ENCODE data around the gene TM4SF20.
"Not testable (repeated sequence)": the region's sequence is repeated elsewhere in the genome, so short reads cannot be mapped to it uniquely, and the experiment has no call there.

The TM4SF20 gene

DNA sequence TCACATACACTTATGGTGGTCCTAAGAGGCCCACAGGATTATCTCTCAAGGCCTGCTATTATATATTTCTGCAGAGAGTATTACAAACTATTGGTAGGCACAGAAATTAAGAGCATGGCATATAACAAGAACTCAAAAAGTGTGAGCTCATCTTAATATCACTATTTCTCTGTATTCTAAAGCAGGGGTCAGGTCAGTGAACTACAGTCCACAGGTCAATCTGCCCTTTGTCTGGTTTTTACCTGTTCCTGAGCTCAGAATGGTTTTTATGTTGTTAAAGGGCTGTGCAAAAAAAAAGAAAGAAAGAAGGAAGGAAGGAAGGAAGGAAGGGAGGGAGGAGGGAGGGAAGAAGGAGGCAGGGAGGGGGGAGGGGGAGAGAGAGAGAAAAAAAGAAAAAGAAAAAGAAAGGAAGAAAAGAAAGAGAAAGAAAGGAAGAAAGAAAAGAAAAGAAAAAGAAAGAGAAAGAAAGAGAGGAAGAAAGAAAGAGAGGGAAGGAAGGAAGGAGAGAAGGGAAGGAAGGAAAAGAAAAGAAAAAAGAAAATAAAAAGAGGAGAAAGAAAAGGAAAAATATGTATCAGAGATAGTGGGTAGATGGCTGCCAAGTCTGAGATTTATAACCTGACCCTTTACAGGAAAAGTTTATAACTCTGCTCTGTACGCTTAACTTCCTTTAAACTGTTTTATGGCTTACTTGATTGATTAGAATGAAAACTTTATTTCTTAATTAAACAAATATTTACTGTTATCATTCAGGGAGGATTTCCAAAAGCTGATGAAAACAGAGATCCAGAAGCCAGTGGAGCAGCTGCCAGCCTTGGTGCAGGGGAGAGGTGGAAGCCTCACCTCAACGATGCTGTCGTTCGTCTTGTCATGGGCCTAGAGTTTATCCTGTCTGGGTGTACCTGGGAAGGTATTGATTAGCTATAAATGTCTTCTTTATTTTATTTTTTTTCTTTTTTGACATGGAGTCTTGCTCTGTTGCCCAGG lies 19.9 kb upstream of the TM4SF20 start:
- no peak for DNase-seq

DNA sequence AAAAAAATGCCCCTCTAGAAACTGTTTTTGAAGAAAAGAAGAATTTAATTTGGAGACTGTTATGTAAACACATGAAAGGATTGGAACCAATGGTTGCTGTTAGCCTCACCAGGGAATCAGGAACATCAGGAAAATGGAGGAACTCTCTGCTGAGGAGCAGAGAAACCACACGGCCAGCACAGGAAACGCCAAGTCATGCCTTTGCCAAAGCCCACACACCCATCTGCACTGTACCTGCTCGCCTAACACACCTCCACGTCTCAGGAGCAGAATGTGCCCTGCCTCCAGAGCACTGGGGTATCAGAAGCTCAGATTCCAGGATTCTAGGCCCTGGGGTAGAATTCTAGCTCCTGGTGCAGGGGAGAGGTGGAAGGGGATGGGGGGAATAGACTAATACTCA lies 18.5 kb upstream of the TM4SF20 start:
- DNase-seq, result no peak

DNA sequence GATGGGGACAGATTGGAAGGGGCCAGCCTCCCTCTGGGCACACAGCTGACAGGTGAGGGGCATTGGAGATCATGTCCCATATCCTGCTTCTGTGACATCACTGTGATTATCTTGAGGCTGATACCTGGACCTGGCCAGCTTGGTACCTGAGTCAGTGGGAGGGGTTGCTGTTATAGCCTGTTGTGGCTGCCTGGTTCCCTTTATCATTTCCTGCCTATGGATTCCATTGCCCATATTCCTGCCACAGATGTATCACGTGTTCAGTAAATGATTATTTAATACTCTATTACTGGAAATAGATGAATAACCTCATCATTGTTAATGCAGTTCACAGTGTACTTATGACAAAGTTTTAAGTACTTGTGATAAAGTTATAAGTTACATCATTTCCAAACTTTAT lies 16.4 kb upstream of the TM4SF20 start:
- DNase-seq, result no peak

DNA sequence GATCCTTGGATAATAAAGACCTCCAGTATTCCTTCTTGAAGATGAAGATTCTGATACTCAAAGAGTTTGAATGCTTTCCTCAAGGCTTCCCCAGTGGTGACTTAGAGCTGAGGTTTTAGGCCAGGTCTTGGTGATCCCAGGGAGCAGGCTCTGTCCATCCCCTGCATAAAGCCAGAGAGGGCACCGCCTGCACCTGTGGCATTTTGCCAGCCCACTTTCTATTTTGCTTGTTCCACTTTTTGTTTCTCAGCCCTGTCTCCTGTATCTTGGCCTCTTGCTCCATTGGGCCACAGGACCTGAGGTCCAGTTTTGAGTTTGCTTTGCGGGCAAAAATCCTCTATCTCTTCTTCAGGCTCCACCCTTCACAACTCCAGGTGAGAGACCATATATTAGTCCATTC lies 15.3 kb upstream of the TM4SF20 start:
- no peak for DNase-seq

DNA sequence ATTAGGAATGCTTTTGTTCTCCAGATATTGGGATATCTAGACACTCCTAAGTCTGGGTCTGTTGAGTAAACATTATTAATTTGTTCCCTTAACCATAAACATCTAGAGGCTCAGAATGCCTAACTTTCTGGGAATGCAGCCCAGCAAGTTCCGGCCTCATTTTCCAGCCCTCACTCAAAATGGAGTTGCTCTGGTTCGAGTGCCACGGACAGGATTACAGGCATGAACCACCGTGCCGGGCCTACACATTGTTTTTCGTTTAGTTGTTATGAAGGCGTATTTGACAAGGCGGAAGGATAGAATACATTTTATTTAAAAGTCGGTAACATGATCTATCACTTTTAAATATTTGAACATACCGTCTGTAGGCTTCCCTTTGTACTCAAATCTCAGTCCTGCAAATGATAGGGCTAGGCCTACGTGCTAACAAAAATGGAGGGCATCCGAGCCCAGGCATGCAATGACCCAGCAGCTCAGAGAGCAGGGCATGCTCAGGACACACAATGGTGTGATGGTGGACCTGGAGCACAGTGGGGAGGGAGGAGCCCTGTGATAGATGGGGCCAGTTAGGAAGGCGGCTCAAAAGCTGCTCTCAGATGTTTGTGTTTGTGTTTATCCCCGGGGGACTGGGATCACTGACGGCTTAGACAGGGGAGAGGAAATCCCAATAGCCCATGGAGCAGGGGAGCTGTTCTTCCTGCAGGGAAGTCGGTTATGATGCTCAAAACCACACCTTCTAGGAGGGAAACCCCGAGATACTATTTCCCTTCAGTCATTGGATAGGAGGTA lies 11.6 kb upstream of the TM4SF20 start:
- DNase-seq, result no peak

DNA sequence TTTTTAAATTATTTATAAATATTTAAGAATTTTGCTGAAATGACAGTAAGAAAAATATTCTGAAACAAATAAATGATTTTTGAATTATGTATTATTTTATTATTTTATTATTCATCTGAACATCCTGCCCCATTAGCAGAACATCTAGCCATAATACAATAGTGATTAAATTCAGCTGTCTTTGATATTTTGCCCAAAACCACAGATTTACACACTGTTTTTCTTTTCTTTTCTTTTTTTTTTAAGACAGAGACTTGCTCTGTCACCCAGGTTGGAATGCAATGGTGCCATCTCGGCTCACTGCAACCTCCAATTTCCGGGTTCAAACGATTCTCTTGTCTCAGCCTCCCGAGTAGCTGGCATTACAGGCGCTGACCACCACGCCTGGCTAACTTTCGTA lies 10.6 kb upstream of the TM4SF20 start:
- no peak for DNase-seq

DNA sequence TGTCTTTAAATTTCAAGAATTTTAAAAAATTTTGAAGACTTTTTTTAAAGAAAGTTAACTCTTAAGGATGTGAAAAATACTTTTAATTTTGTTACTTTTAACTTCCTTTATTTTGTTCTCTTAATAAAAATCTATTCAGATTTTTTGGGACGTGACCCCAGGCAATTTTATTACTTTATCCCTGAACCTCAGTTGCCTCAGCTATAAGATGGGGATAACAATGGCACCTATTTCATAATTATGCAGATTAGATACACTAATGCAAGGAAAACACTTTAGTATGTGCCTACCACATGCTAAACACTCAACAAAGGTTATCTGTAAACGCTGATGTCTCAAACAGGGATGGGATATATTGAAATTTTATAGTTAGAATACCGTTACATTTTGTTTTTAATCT lies 10.1 kb upstream of the TM4SF20 start:
- DNase-seq, result no peak

DNA sequence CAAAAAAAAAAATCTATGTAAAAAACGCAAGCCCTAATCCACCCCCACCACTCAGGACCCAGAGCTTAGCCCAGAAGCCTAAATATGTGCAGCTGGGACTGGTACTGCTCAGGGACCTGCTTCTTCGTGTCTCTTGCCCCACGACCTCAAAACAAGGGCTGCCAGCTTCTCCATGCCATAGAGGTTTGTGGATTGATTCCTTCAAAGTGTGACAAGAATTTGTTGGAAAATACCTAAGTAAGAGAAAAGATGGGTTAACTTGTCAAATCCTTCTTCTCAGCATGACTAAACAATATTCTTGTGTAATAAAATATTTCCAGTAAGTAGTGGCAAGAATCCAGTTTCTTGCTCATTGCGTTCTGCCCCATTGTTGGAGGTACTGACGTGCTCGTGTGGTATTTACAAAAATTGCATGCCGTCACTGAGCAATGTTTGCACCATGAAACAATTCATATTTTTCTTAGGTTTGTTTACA lies 9.5 kb upstream of the TM4SF20 start:
- no peak for DNase-seq

DNA sequence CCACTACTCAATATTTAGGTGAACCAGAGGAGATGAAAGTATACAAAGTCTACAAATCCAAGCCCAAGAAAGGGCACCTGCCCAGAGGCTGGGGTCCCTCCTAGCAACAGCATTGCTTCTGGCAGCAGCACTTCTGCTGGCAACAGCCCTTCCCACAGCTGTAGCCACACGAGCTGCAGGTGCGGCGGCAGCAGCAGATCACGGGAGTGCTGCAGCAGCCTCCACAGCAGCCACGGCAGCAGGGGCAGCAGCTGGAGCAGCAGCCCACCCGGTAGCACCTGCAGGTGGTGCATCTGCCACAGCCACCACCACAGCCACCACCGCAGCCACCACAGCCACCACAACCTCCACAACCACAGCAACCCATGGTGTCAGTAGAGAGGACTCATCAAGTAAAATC lies 8.5 kb upstream of the TM4SF20 start, which contains the start of gene SCYGR1:
Gene SCYGR1, minus strand, starts transcription at position 367 of the 400 bp plus-strand sequence. Its CDS starts 0 bp downstream, at position 367.
- DNase-seq, result not testable (repeated sequence)

DNA sequence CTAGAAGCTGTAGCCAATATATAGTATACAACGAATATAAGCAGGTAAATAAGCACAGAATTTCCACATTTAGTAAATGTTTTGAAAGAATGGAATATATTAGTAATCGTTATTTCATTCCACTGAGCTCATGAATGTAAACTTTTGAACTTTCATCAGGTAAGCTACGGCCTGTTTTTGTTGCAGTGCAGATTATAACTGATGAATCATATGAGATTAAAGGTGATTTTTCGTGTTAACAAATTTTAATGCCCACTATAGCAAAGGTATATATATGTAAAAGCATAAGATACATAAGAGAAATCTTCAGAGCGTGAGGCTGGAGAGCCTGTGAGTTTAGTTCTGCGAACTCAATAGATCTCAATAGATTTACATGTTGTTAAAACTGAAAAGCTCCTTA lies 7.5 kb upstream of the TM4SF20 start:
- DNase-seq, result no peak

DNA sequence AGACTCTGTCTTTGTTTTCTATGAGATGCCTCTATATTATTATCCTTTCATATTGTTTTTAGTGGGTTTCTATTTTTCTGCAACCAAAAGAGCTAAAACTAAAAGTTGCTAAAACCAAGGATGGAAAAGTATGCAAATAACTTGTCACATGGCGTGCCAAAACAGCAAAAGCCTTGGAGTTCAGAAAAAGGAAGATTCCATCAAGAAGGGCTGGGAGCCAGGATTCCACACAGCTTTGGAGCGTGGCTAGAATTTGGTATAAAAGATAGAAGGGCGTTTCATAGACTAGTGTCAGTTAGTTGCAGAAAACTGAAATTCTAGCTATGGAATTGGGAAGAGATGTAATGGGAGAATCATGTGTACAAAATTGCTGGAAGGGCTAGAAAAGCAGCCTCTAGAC lies 4.6 kb upstream of the TM4SF20 start:
- DNase-seq, result no peak

DNA sequence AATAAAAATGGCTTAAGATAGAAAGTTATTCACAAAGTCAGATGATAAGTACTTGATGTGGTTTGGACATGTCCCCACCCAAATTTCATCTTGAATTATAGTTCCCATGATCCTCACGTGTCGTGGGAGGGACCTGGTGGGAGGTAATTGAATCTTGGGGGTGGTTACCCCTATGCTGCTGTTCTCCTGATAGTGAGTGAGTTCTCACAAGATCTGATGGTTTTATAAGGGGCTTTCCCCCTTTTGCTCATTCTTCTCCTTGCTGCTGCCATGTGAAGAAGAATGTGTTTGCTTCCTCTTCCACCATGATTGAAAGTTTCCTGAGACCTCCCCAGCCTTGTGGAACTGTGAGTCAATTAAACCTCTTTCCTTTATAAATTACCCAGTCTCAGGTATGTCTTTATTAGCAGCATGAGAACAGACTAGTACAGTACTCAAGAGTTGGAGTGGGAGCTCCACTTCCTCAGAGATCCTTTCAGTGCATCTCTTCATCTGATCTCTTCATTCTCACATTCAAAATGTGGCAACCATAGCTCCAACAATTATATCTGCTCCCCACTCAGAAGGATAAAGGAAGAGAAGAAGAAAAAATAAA lies 3.2 kb upstream of the TM4SF20 start:
- not testable (repeated sequence) for DNase-seq

DNA sequence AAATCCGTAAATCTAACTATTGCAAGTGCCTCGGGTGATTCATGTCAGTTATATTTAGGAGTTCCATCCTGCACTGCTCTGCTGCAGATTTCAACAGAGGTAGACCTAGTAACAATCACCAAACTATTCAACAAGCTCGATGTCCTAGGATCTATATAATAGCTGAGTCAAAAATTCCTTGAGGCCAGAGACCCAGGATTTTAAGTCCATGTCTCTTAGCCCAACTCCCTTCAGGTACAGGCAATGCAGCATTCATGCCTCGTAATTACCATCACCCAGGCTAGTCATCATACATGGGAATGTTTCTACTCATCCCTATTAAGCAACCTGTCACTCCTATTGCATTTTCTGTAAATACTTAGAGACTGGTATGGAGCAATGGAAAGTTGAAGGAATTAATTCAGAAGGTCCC lies 729 bp downstream of the TM4SF20 start:
- DNase-seq, result no peak

DNA sequence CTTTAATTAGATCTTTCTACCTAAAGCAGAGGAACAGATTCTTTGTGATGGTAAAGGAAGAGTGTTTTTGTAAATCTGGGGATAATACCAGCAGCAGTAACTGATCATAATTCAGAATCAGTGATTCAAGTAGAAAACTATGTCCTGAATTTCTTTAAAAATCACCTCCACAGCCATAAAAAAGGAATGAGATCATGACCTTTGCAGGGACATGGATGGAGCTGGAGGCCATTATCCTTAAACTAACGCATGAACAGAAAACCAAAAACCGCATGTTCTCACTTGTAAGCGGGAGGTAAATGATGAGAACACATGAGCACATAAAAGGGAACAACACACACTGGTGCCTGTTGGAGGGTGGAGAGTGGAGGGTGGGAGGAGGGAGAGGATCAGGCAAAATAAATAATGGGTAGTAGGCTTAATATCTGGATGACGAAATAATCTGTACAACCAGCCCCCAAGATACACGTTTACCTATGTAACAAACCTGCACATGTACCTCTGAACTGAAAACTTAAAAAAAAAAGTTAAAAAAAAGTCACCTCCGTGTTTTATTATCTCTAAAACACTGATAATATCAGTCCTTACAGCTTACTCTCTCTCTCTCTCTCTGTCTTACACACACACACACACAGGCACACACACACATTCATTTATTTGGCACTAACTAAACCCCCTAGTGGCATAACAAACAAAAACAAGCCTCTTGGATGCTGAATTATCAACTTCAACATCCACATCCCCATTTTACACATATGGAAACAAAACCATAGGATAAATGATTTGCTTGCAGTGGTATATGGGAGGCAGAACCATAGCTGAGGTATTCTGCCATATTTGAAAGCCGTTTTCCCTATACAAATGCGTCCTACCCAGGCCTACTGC lies 1.4 kb downstream of the TM4SF20 start:
- no peak for DNase-seq

DNA sequence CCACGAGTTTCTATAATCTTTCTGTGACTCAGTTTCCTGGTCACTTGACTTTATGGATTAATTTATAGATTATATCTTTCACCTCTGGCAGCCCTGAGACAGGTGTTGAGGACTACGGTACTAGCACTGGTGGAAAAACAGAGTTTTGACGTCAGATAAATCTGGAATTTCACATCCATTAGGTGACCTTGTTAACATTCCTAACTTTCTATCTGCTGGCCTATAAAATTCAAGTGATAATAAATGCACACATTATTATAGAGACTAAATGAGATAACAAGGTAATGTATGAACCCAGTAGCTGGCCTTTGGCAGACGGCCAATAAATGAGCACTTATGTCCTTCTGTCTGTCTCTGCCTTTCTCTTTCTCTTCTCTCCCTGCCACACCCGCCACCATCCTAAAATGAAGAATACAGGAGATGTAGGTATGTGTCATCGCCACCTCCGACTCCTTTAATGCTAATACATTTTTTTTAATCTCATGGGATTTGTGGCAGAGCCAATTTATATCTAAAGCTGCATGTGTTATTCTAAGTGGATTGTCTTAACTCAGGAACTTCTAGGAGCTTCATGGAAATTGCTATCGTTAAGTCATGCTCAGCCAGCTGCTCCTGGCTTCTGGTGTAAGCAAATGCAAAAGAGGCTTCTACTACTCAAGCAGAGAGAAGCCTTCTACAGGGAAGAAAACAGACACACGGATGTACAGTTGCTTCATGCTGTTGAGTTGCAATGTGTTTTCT lies 2.3 kb downstream of the TM4SF20 start:
- DNase-seq, result no peak

DNA sequence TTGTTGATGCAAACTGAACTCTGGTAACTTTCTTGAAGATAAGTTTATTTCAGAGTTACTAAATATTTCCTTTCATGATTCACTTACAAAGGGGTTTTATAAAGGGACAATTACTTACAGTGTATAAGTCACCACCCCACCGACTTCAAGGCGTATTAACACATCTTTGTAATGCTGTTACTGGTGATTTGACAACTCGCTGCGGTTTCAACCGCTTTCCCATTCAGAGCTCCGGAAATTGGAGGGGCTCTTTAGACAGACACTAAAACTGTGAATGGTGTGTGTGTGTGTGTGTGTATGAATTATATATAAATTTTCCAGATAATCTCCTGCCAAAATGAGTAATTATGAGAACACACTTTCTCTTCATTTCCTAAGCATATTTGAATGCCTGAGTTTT lies 4.9 kb downstream of the TM4SF20 start:
- DNase-seq, result no peak

DNA sequence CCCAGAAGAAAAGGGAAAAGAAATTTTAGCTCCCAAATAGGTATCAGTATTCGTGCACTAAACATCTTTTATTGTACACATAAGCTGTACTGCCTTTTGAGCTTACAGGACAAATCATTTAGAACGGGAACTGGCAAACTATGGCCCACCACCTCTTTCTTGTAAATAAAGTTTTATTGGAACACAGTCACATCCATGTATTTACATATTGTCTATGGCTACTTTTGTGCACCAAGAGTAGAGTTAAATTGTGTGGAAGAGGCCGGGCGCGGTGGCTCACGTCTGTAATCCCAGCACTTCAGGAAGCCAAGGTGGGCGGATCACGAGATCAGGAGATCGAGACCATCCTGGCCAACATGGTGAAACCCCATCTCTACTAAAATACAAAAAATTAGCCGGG lies 5.7 kb downstream of the TM4SF20 start:
- DNase-seq, result no peak

DNA sequence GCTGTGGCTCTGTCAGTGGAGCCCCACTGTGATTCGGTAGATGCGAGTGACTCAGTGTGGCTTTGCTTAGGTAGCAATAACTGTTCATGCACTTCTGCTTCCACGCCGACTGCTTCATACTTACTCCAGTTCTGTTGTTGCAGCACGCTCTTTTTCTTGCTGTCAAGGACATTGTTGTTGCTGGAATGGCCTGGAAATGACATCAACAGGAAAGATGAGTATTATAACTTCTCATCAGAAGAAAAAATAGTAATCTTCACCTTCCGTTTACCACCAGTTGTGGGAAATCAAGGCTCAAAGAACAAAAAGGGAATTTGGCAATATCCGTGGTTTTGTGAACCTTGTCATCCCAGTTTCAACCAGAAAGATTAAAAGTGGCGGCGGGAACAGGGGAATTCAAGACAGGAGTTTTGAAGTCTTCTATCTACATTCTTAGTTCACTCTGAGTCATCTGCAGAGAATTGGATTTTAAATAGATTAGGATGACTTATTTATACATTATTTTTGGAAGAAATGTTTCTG lies 8.3 kb downstream of the TM4SF20 start:
- DNase-seq, result no peak

DNA sequence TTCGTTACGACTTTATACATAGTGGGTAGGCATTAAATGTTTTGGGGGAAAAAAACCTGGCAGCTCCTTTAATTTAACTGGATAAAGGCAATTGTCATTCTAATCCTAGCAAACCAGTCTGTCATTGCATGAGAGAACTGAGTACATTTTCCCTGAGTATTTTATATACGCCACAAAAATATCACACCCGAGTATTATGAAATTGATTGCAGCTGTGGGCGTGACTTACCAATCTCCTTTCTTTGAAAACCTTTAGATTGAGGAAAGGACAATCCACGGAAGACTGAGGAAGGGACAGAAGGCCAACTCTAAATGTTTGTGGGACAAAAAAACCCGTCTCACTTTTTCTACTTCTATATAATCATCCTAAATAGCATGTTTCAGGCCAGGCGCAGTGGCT lies 9.0 kb downstream of the TM4SF20 start:
- DNase-seq, result no peak

DNA sequence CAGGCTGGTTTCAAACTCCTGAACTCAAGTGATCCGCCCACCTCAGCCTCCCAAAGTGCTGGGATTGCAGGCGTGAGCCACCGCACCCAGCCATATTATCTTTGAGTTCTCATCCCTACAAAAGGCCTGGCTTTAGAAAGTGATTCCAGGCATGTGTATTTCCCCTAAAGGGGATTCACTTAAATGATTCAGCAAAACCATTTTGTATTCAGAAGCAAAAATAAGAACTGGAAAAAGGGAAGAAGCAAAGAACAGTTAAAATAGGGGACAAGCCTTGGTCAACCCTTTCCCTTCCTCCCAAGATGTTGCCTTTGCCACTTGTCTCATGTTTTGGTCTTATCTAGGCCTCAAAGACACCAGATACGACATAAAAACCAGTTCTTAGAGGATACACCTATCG lies 10.5 kb downstream of the TM4SF20 start:
- no peak for DNase-seq

DNA sequence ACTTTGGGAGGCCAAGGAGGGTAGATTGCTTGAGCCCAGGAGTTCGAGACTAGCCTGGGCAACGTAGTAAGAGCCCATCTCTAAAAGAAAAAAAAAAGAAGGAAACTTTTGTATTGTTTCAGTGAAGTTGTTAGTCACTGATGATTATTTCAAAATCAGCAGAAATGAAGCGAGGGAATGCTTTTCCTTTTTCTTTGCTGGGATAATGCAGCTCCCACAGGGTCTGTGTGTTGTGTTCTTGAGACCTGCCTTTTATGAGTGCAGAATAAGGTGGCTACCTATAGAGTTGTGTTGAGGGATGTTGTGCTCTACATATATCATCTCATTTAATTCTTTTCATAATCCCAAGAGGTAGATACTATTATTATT lies 11.7 kb downstream of the TM4SF20 start:
- no peak for DNase-seq

Measured in activated CD4-positive, alpha-beta T cell treated with anti-CD3 and anti-CD28 coated beads for 1 hour (primary cell).